Tibial nerve (tissue), 4 donors: ENCODE measurements around the gene RASGRP2. TPM values are rescaled to one million over a fixed set of nuclear protein-coding genes. Genes with fewer than 3 reads are reported as not detected.
A peak's percentile ranks its signal among the peaks of the same experiment; 100 is the strongest.

ENCODE experiments used
- DNase-seq, 2 donors: peaks; one replicate each; pipeline ENCODE4 v3.0.0-alpha.2; 2019; ENCODE audit warnings: low spot score in 2 of 2
- H3K27ac ChIP-seq, 4 donors: fragments of 200-600 bp; sonication (generic) in 3 of 4; one replicate each; pipeline ENCODE4 v1.5.1; 2017 to 2019; ENCODE audit warnings: mild to moderate bottlenecking in 1 of 4
- H3K27me3 ChIP-seq, 2 donors: fragments of 200-600 bp; sonication (generic) in 1 of 2; one replicate each; pipeline versions ENCODE4 v1.5.1 to v1.6.0; 2017 to 2019
- H3K36me3 ChIP-seq, 3 donors: fragments of 200-600 bp; sonication (generic); one replicate each; pipeline ENCODE4 v1.5.1; 2018 to 2019
- H3K4me1 ChIP-seq, 4 donors: fragments of 200-600 bp; sonication (generic) in 3 of 4; one replicate each; pipeline ENCODE4 v1.5.1; 2017 to 2019
- H3K4me3 ChIP-seq, 4 donors: fragments of 200-600 bp; sonication (generic) in 3 of 4; one replicate each; pipeline ENCODE4 v1.5.1; 2017 to 2019; ENCODE audit warnings: mild to moderate bottlenecking in 1 of 4, moderate library complexity in 1 of 4
- H3K9me3 ChIP-seq, 4 donors: fragments of 200-600 bp; sonication (generic) in 3 of 4; one replicate each; pipeline ENCODE4 v1.5.1; 2017 to 2019
- CTCF ChIP-seq, 5 experiments: fragments of 200-600 bp in 3 of 5; fragments of 450-650 bp in 2 of 5; sonication (generic) in 3 of 5; IDR thresholded peaks; one replicate each; pipeline ENCODE4 v1.5.1; 2016 to 2019; ENCODE audit warnings: antibody characterized with exemption in 5 of 5, mild to moderate bottlenecking in 3 of 5, moderate library complexity in 2 of 5
- EP300 ChIP-seq, 2 donors: sonication (generic); formaldehyde crosslinking; IDR thresholded peaks; one replicate each; pipeline ENCODE4 v1.6.1; 2017; ENCODE audit warnings: antibody characterized with exemption in 2 of 2, mild to moderate bottlenecking in 1 of 2
- POLR2A ChIP-seq, 2 donors: fragments of 450-650 bp; IDR thresholded peaks; one replicate each; pipeline ENCODE4 v1.6.1; 2017; ENCODE audit warnings: antibody characterized with exemption in 2 of 2, mild to moderate bottlenecking in 2 of 2, moderate library complexity in 2 of 2
- WGBS, 2 donors: methylation state at CpG; one replicate each; pipeline ENCODE4 v1.1.5; 2018; 5-methylcytosine and 5-hydroxymethylcytosine counted together
- total RNA-seq, 4 donors: library from RNA; depleted of rRNA; stranded (reverse); fragments of >200 nt; gene quantifications; one replicate each; pipeline ENCODE4 v1.1.0, GENCODE V29; 2016

The RASGRP2 gene
- total RNA-seq, 4 donors from 2014 or later = 35.4 to 87.0 (median 59.0) TPM

GRCh38 chr11:64747961-64748665, 4.2 kb upstream of the RASGRP2 start:
- WGBS, 2 donors = 75 to 76% methylated on average over 15 of the region's 15 CpGs
- H3K27ac ChIP-seq = peak overlapping the region in 2 of 4 donors; percentile 18 to 24
- peaks cover 0 to 20% of the 10 kb centered on the region in 2 donors for H3K27me3 ChIP-seq
- TF ChIP-seq CTCF (IDR thresholded peaks at IDR 0.05) (no peak), EP300 (IDR thresholded peaks at IDR 0.05) (no peak), POLR2A (IDR thresholded peaks at IDR 0.05) (no peak)
- no peak overlapping the region for H3K4me3 ChIP-seq
- DNase-seq = no peak
- peaks cover 0 to 31% (median 22%) of the 10 kb centered on the region in 4 donors for H3K4me1 ChIP-seq
- no peaks in the 10 kb centered on the region for H3K9me3 ChIP-seq
- H3K36me3 ChIP-seq = peaks cover 0 to 12% (median 0%) of the 10 kb centered on the region in 3 donors

- H3K4me1 ChIP-seq = peaks cover 0 to 47% (median 34%) of the 10 kb centered on the region in 4 donors
Observed at GRCh38 chr11:64746486-64746885, 2.5 kb upstream of the RASGRP2 start.

GRCh38 chr11:64745521-64746328, 1.8 kb upstream of the RASGRP2 start:
- H3K4me1 ChIP-seq = peaks cover 0 to 52% (median 34%) of the 10 kb centered on the region in 4 donors
- TF ChIP-seq POLR2A (IDR thresholded peaks at IDR 0.05) = peak in 1 of 2 donors; percentile 49
- TF ChIP-seq CTCF (IDR thresholded peaks at IDR 0.05) = no peak
- TF ChIP-seq EP300 (IDR thresholded peaks at IDR 0.05) = peak in 1 of 2 donors; percentile 53
- H3K36me3 ChIP-seq = peaks cover 0 to 7% (median 0%) of the 10 kb centered on the region in 3 donors
- peaks cover 0 to 37% of the 10 kb centered on the region in 2 donors for H3K27me3 ChIP-seq
- peak overlapping the region; percentile 61 to 93 (median 87) for H3K27ac ChIP-seq
- peak overlapping the region; percentile 35 to 57 (median 46) for H3K4me3 ChIP-seq
- H3K9me3 ChIP-seq = no peaks in the 10 kb centered on the region
- peak; percentile 54 to 59 for DNase-seq
- WGBS, 2 donors = 1 to 2% methylated on average over 35 to 36 of the region's 52 CpGs

More at GRCh38 chr11:64746486-64746885, 2.5 kb upstream of the RASGRP2 start:
- Histone ChIP-seq H3K4me3 (no peak overlapping the region), H3K36me3 (peaks cover 0 to 12% (median 0%) of the 10 kb centered on the region in 3 donors), H3K9me3 (no peaks in the 10 kb centered on the region), H3K27me3 (peaks cover 0 to 36% of the 10 kb centered on the region in 2 donors), H3K27ac (peak overlapping the region; percentile 60 to 93 (median 87))
- no peak for TF ChIP-seq CTCF (IDR thresholded peaks at IDR 0.05)
- no peak for TF ChIP-seq POLR2A (IDR thresholded peaks at IDR 0.05)
- no peak for TF ChIP-seq EP300 (IDR thresholded peaks at IDR 0.05)
- DNase-seq = no peak
- WGBS, 2 donors = 62 to 71% methylated on average over 5 to 10 of the region's 10 CpGs

- peaks cover 0 to 37% of the 10 kb centered on the region in 2 donors for H3K27me3 ChIP-seq
- TF ChIP-seq CTCF (IDR thresholded peaks at IDR 0.05) = no peak
- no peak for TF ChIP-seq POLR2A (IDR thresholded peaks at IDR 0.05)
- TF ChIP-seq EP300 (IDR thresholded peaks at IDR 0.05) = no peak
- peak; percentile 41 to 47 for DNase-seq
- H3K4me1 ChIP-seq = peaks cover 0 to 52% (median 34%) of the 10 kb centered on the region in 4 donors
- H3K27ac ChIP-seq = peak overlapping the region; percentile 61 to 93 (median 87)
- peaks cover 0 to 4% (median 0%) of the 10 kb centered on the region in 3 donors for H3K36me3 ChIP-seq
- H3K9me3 ChIP-seq = no peaks in the 10 kb centered on the region
- 0% methylated on average over 13 to 15 of the region's 20 CpGs for WGBS, 2 donors
- peak overlapping the region; percentile 35 to 57 (median 46) for H3K4me3 ChIP-seq
Observed at GRCh38 chr11:64745189-64745520, 1.2 kb upstream of the RASGRP2 start.
